HL-60 (cell line): ENCODE measurements around the gene ZNF106.

ENCODE experiments used
- GABPA ChIP-seq: IDR thresholded peaks from 2 replicates; pipeline ENCODE4 v1.6.1; 2012; ENCODE audit warnings: low read depth
- TF ChIP-seq, protein P1 (sequence below): IDR thresholded peaks from one replicate; pipeline ENCODE4 v1.5.1; 2011; ENCODE audit warnings: low read length, control low read depth, inconsistent platforms; ENCODE audit not compliant: insufficient read depth

- TF ChIP-seq, protein P1, sequence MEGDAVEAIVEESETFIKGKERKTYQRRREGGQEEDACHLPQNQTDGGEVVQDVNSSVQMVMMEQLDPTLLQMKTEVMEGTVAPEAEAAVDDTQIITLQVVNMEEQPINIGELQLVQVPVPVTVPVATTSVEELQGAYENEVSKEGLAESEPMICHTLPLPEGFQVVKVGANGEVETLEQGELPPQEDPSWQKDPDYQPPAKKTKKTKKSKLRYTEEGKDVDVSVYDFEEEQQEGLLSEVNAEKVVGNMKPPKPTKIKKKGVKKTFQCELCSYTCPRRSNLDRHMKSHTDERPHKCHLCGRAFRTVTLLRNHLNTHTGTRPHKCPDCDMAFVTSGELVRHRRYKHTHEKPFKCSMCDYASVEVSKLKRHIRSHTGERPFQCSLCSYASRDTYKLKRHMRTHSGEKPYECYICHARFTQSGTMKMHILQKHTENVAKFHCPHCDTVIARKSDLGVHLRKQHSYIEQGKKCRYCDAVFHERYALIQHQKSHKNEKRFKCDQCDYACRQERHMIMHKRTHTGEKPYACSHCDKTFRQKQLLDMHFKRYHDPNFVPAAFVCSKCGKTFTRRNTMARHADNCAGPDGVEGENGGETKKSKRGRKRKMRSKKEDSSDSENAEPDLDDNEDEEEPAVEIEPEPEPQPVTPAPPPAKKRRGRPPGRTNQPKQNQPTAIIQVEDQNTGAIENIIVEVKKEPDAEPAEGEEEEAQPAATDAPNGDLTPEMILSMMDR: no peak
- no peak for TF ChIP-seq GABPA
These were observed 88.3 kb downstream of the ZNF106 start for GRCh38 chr15:42402455-42403205.
